Testis (tissue), 3 donors: ENCODE results near the gene PTGES3L. TPM values are rescaled to one million over a fixed set of nuclear protein-coding genes. Genes with fewer than 3 reads are reported as not detected.
A peak's percentile ranks its signal among the peaks of the same experiment; 100 is the strongest.

Experiments used
- DNase-seq: peaks from one replicate; pipeline ENCODE4 v3.0.0-alpha.2; 2019
- H3K27ac ChIP-seq, 2 donors: fragments of 200-600 bp; sonication (generic); one replicate each; pipeline ENCODE4 v1.5.1; 2019
- H3K27me3 ChIP-seq: fragments of 200-600 bp; sonication (generic); one replicate; pipeline ENCODE4 v1.5.1; 2019
- H3K36me3 ChIP-seq: fragments of 200-600 bp; sonication (generic); one replicate; pipeline ENCODE4 v1.5.1; 2017; ENCODE audit warnings: low read depth; ENCODE audit errors: missing control alignments
- H3K4me1 ChIP-seq: fragments of 200-600 bp; sonication (generic); one replicate; pipeline ENCODE4 v1.5.1; 2019
- H3K4me3 ChIP-seq, 2 donors: fragments of 200-600 bp; sonication (generic); one replicate each; pipeline ENCODE4 v1.5.1; 2017 to 2019
- H3K9me3 ChIP-seq: fragments of 200-600 bp; sonication (generic); one replicate; pipeline ENCODE4 v1.5.1; 2017
- CTCF ChIP-seq, 3 experiments: fragments of 450-650 bp in 2 of 3; fragments of 200-600 bp in 1 of 3; sonication (generic) in 1 of 3; IDR thresholded peaks; one replicate each; pipeline ENCODE4 v1.5.1; 2016 to 2019; ENCODE audit warnings: antibody characterized with exemption in 3 of 3, mild to moderate bottlenecking in 2 of 3, moderate library complexity in 1 of 3
- POLR2A ChIP-seq: fragments of 450-650 bp; IDR thresholded peaks from one replicate; pipeline ENCODE4 v1.6.1; 2017; ENCODE audit warnings: antibody characterized with exemption, mild to moderate bottlenecking, moderate library complexity
- WGBS, 2 donors: methylation state at CpG; one replicate each; pipeline ENCODE4 v1.1.5; 2018; 5-methylcytosine and 5-hydroxymethylcytosine counted together
- intact Hi-C: fragments of 100-400 bp; cut with DNase I; formaldehyde crosslinking; loops from one replicate; pipeline ENCODE4 v1.15.1; 2023; ENCODE audit warnings: low total_unique reads
- polyA plus RNA-seq: library from polyadenylated mRNA; stranded (reverse); fragments of 350-450 nt; fragmentation: Illumina TruSeq; extraction: RNeasy Lipid Tissue Mini Kit (QIAGEN cat#74804); gene quantifications from one replicate; pipeline ENCODE4 v1.2.3, GENCODE V29; 2014; ENCODE audit warnings: low read depth, low replicate concordance; ENCODE audit not compliant: insufficient read depth
- total RNA-seq, 2 donors: library from RNA; depleted of rRNA; stranded (reverse); fragments of >200 nt; gene quantifications; one replicate each; pipeline ENCODE4 v1.2.3, GENCODE V29; 2016

Gene PTGES3L
- total and polyA plus RNA-seq, 3 donors from 2014 or later, result 2.8 to 5.5 (median 5.2) TPM

GRCh38 chr17:43025766-43026537 is 46.1 kb upstream of the PTGES3L start:
- 48 to 53% methylated on average over 10 to 16 of the region's 16 CpGs for WGBS, 2 donors
- DNase-seq, result no peak
- Histone ChIP-seq H3K27ac (peak overlapping the region in 1 of 2 donors; percentile 82), H3K4me3 (peak overlapping the region; percentile 56 to 67), H3K36me3 (no peaks in the 10 kb centered on the region), H3K9me3 (no peaks in the 10 kb centered on the region), H3K27me3 (no peaks in the 10 kb centered on the region), H3K4me1 (peaks cover 5% of the 10 kb centered on the region)
- TF ChIP-seq POLR2A (no peak), CTCF (IDR thresholded peaks at IDR 0.05) (no peak)
- intact Hi-C loops, result no loop called here

GRCh38 chr17:43025290-43025657 is 45.4 kb upstream of the PTGES3L start:
- DNase-seq, result no peak

GRCh38 chr17:43024407-43025289 is 44.8 kb upstream of the PTGES3L start, which contains the start of gene RND2:
Gene RND2 (plus strand): TSS chr17:43025231. CDS start chr17:43025348, 117 bp downstream.
- 0% methylated on average over 24 to 37 of the region's 61 CpGs for WGBS, 2 donors

More at GRCh38 chr17:43025290-43025657, 45.4 kb upstream of the PTGES3L start:
- peak overlapping the region; percentile 56 to 67 for H3K4me3 ChIP-seq
- TF ChIP-seq POLR2A, result no peak
- peaks cover 7% of the 10 kb centered on the region for H3K4me1 ChIP-seq
- peak overlapping the region in 1 of 2 donors; percentile 82 for H3K27ac ChIP-seq
- no peaks in the 10 kb centered on the region for H3K36me3 ChIP-seq
- no peaks in the 10 kb centered on the region for H3K9me3 ChIP-seq
- H3K27me3 ChIP-seq, result no peaks in the 10 kb centered on the region
- intact Hi-C loops, result no loop called here
- WGBS, 2 donors, result 6 to 10% methylated on average over 6 to 27 of the region's 27 CpGs

GRCh38 chr17:43021741-43022512 is 42.0 kb upstream of the PTGES3L start, which contains the start of gene VAT1:
Gene VAT1 (minus strand): TSS chr17:43022385. CDS start chr17:43022322, 63 bp downstream.
- peak; percentile 89 for DNase-seq
- H3K27me3 ChIP-seq, result no peaks in the 10 kb centered on the region
- H3K4me1 ChIP-seq, result peaks cover 22% of the 10 kb centered on the region
- H3K9me3 ChIP-seq, result no peaks in the 10 kb centered on the region
- WGBS, 2 donors, result 0 to 1% methylated on average over 19 to 56 of the region's 80 CpGs
- H3K36me3 ChIP-seq, result no peaks in the 10 kb centered on the region
- TF ChIP-seq CTCF (IDR thresholded peaks at IDR 0.05) (no peak), POLR2A (no peak)
- peak within 1 kb of the TSS; percentile 95 to 98 for H3K4me3 ChIP-seq
- intact Hi-C loops, result no loop called here
- H3K27ac ChIP-seq, result peak within 1 kb of the TSS; percentile 94 to 96

More at GRCh38 chr17:43024407-43025289, 44.8 kb upstream of the PTGES3L start, which contains the start of gene RND2:
- peak; percentile 94 for DNase-seq
- TF ChIP-seq POLR2A (no peak), CTCF (IDR thresholded peaks at IDR 0.05) (peak; percentile 64 to 86 (median 76))
- no peaks in the 10 kb centered on the region for H3K36me3 ChIP-seq
- peaks cover 14% of the 10 kb centered on the region for H3K4me1 ChIP-seq
- H3K9me3 ChIP-seq, result no peaks in the 10 kb centered on the region
- no peaks in the 10 kb centered on the region for H3K27me3 ChIP-seq
- intact Hi-C loops, result no loop called here
- peak within 1 kb of the TSS; percentile 21 to 82 for H3K27ac ChIP-seq
- peak within 1 kb of the TSS; percentile 56 to 67 for H3K4me3 ChIP-seq
